GM19328 (cell line): ENCODE results near the gene POLD2.
"Not testable (repeated sequence)": the region's sequence is repeated elsewhere in the genome, so short reads cannot be mapped to it uniquely, and the experiment has no call there.

Experiments used
- ATAC-seq: cut with Tn5 transposase; IDR thresholded peaks from one replicate; pipeline ENCODE4 v1.9.1; 2021; ENCODE audit warnings: mild to moderate bottlenecking, moderate library complexity; ENCODE audit not compliant: unreplicated experiment

POLD2 gene

DNA sequence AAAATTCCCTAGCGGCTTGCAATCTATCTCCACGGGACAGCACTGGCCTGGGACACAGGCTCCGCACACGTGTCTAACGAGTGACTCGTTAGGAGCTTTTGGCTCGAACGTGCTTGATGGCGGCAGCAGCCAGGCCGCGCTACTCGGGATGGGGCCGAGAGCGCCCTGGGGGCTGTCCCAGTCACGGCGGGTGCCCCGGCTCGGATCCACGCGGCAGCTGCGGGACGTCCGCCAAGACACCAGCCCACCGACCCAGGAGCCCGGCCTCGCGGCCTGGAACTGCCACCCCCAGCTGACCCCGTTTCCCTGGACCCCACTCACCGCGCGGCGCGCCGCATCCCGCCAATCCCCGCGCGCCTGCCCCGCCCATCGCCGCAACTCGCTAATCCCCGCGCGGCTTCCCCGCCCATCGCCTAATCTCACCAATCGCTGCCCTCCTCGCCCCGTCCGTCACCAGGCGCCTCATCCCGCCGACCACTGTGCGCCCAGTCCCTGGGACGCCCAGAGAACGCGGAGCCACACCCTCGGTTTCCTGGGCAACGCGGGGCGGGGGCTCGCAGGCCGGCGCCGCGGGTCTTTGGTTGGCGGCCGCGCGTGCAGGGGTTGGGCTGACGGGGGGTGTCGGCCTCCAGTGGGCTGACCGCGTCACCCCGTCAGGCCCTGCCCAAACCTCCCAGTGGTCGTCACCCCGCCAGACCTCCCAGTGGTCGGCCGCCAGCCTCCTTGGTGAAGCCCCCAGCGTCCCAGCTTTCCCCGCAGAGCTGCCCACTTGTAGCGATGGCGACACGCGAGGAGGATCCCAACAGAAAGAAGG lies at the start of gene POLD2:
Gene POLD2, minus strand, starts transcription at position 359 of the 814 bp plus-strand sequence. CDS start 1,495 bp downstream, outside the sequence.
- ATAC-seq, result peak; percentile 99

DNA sequence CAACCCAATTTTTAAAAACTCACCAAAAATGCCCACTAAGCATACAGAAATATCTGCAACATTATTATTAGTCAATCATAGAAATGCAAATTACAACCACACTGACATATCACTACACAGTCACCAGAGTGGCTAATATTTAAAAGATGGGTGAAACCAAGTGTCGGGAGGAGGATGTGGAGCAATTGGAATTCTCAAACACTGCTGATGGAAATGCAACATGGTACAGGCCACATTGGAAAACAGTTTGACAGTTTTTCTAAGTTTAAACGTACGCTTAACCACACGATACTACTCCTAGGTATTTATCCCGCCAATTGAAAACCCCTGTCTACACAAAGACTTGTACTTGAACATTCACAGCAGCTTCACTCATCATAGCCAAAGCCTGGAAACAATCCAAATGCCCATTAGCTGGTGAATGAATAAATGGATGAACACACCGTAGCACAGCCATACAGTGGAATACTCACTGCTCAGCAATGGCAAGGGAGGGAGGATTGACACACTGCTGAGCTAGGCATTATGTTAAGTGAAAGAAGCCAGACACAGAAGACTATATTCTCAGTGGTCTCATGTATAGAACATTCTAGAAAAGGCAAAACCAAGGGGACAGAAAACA lies 49.6 kb upstream of the POLD2 start:
- ATAC-seq, result no peak

DNA sequence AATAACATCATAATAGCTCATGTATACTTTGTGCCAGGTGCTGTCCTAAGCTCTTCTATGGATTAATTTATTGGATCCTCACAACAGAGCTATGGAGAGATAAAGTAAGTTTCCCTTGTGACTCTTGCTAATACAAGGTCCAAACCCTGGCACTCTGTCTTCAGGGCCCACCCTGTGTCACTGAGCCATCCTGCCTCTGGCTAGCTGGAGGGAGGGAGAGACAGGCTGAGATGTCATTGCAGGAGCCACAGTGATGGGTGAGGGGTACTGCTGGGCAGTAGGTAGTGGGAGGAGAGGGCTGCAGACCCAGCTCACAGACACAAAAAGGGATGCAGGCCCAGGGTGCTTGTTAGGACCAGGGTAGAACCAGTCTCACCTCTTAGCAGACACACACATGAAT lies 49.0 kb upstream of the POLD2 start:
- ATAC-seq, result no peak

DNA sequence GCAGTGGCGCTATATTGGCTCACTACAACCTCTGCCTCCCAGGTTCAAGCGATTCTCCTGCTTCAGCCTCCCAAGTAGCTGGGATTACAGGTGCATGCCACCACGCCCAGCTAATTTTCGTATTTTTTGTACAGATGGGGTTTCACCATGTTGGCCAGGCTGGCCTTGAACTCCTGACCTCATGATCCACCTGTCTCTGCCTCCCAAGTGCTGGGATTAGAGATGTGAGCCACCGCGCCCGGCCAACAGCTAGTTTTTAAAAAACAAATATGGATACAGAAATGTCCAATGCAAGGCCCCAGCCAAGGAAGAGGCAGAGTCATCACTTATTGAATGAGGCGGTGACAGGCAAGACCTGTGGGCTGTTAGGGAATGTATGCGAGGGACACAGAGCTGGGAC lies 48.6 kb upstream of the POLD2 start:
- not testable (repeated sequence) for ATAC-seq

DNA sequence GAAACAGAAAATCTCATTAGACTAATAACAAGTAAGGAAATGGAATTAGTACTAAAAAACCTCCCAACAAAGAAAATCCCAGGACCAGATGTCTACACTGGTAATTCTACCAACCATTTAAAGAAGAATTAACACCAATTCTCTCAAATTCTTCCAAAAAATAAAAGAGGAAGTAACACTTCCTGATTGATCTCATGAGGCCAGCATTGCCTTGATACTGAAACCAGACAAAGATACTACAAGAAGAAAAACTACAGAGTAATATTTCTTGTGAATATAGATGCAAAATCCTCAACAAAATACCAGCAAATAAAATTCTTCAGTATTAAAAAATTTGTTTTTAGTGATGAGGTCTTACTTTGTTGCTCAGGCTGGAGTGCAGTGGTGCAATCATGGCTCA lies 44.6 kb upstream of the POLD2 start:
- no peak for ATAC-seq

DNA sequence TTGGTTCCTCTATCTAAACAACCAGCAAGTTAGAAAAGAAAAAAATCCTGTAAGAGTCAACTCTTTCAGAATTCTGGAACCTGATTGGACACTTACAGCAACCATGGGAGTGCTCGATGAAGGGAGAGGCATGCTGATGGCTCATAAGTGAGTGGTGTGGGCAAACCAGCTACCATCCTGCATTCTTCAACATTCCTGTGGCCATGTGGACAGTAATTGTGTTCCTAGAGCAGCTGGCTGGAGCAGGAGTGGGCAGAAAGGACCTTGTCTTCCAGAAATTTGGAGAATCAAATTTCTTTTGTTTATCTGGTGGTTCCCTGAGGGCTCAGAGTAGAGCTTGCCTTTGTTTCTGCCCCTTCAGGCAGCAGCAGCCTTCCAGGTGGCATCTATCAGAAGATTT lies 40.2 kb upstream of the POLD2 start:
- no peak for ATAC-seq

DNA sequence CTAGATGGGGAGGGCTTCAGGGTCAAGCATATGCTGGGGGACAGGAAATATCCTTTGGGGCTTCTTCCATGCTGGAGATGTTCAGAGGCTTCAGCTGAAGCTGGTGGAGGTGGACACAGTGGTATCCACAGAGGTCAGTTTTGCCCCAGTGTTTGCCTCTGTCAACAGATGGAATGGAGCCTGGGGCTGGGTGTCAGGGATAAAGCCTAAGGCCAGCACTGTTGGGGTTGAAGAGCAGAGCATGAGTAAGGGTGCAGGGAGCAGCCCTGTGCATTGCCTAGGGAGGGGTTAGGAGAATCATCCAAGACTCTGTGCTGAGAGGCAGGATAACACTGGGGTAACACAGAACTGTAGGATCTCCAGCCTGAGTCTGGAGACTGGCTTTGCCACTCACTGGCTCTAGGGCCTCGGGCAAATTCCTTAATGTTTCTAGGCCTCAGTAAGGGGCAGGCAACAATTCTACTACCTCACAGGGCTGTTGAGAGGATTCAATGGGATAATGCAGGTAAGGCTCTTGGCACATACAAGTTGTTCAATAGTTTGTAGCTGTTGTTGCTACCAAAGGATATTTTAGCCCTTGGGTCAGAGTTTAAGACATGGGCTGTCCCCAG lies 39.5 kb upstream of the POLD2 start:
- ATAC-seq, result no peak

DNA sequence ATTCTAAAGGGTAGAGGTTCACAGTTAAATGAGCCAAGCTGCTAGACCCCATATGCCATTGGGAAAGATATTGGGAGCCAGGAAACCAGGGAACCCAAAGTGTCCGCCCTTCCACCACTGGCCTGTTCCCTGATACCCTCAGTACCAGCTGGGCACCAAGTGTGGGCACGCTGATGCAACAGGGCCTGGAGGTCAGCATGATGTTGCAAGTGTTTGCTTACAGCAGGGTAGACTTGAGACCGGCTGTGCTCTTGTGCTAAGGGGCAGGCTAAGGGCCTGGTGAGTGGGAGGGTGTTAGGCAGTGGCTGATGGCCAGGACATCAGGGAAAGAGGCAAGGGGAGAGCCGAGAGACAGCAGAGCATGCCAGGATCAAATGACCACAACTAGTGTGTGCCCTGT lies 38.8 kb upstream of the POLD2 start:
- ATAC-seq, result no peak

DNA sequence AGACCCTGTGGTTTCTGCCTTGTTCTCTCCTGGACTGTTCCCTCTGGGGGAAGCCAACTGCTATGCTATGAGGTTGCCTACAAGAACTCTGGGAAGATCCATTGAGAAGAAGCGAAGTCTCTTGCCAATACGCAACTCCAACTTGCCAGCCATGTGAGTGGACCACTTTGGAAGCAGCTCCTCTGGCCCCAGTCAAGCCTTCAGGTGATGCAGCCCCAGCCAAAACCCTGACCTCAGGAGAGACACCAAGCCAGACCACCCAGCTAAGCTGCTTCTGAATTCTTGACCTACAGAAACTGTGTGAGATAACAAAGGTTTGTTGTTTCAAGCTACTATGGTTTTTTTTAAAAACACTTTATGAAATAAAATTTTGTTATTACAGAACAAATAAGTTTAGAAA lies 38.0 kb upstream of the POLD2 start:
- no peak for ATAC-seq

DNA sequence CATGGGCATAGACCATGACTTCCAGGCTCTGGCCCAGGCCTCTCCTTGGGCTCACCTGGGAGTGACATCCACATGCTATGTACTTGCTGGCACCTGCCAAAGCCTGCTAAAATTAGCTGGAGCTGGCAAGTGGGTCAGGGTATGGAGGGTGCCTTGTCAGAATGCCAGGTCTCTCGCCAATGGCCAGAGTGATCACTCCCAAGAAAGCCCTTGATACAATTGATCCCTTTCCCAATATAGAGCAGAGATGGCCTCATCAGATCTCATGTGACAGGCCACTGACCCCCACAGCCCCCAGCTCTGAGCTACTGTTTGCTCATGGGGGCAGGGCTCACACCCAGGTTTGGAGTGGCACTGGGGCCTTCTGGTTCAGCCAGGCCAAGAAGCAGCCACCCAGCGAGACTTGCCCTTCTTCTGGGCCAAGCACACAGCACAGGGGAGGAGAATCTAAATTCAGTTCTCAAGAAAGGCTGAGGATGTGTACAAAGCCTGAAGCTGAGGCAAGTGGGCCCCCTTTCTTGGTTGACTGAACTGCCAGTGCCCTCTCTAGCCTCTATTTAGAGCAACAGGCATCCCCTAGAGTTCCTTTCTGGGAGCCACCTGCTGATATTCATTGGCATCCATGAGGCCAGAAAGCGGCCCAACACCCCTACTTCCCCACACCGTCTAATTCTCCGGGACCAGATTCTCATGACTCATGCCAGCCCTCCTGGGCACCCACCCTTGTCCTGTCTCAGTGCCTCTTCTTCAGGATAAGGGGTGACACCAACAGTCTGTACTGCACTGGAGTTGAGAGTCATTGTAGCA lies 36.7 kb upstream of the POLD2 start:
- no peak for ATAC-seq

DNA sequence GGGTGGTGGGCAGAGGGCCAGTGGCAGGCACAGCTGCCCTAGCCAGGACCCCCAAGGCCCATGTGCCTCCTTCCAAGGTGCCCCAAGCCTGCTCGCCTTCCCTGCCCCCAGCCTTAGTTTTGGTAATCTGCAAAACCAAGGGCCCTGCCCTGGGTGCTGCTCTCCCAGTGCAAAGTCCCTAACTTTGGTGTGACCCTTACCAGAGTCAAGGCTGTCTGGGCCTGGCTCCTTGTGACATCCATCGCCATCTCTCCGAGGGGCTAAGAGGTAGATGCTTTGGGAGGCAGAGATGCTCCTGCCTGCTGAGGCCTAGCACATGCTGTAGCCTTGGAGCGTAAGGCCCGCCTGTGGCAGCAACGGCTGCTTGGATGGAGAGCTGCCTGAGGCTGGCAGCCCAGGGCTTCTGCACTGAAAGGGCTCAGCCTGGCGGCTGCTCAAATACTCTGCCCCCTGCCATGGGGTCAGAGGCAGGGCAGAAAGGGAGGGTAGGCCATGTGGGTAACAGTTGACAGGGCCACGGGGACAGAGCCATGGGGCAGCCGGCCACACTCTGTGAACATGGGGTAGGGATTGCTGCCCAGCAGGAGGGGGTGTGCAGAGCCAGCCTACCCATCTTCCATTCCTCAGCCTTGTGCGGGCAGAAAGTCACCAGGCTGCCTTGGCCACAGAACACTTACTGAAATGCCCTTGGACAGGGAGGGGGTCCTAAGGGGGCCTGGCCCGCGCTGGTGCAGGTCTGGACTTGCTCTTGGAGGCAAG lies 35.7 kb upstream of the POLD2 start:
- no peak for ATAC-seq

DNA sequence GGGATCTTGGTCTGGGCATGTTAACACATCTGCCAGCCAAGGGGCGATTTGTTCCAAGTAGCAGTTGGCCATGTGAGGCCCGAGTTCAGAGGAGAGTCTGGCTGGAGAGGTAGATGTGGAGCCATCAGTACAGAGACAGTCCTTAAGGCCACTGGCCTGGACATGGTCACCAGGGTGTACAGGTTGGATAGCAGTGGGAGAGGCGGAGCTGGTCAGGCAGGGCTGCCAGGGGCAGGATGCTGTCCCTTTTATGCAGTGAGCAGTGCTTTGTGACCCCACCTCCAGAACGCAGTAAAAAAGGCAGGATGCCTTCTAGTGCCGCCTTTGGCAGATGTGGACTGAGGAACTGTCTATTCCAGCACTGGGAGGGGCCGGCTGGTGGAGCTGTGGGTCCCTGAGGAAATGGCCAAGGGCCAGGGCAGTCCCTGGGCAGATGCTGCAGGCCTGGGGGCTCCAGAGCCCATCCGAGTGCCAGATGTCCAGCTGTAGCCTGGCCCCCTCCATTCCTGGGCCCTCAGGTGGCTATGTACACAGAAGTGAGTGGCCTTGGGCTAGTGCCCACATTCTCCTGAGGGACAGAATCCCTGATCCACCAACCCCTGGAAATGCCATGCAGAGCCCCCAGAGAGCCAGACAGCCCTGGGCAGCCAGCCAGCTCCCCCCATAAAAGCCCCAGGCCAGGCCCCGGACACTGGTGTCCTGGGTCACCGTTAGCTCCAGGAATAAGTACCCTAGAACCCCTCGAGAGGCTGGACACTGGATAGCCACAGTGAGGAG lies 34.9 kb upstream of the POLD2 start:
- no peak for ATAC-seq

DNA sequence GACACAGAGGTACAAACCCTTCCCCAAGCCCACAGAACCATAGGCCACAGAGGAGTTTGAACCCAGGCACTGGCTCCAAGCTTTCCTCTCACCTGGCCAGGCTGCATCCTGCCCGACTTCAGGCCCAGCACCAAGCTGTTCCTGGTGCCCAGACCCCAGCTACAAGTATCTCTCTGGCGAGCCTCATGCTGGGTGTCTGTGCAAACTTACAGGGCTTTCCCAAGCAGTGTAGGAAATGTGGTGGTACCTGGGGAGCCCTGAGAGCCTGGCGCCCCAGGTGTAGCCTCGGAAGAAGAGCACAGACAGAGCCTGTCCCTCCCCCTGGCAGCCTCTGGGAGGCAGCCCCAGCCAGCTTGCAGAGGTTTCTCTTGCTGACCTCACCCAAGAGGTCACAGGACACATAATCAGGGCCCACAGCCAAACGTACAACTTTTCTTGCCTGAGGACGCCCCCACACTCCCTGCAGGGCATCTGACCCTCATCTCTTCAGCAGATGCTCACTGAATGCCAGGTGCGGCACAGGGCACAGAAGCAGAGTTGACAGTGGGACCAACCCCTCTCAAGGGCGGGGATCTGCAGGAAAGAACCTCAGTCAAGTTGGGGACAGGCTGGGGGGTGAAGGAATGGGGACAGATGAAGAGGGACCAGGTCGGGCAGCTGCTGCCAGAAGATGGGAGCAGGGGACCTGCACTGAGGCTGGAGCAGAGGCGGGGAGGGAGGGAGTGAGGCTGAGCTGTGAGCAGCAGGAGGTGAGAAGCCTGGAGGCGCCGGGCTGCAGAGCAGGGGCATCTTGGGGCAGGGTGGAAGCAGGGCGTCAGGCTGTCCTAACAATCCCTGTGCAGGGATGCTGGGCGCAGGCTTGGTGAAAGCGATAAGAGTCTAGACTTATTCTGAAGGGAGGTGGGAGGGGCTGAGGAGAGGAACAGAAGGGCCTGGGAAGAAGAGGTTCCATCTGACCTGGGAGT lies 34.0 kb upstream of the POLD2 start:
- no peak for ATAC-seq

DNA sequence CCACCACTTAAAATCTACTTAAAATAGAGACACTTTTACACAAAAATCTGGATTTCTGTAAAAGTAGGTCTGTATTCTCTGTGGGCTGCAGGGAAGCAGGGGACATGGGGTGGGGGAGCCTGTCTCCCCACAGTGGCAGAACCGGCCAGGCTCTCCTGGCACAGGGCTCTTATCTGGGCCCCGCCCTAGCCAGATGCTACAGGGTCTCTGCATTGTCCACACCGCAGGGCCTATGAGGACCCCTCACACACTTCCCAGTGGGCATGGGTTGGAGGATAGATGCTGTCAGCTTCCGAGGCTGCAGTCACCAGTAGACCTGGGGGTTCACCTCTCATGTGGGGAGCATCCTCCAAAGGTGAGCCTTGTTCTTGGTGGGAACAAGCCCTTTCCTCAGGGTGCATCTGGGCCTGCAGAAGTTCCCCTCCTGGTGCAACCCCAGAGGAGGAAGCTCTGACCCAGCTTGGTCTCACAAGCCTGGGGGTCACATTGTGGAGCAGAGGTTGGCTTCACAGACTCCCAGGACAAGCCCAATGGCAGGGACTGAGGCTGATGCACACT lies 33.2 kb upstream of the POLD2 start:
- ATAC-seq, result no peak

DNA sequence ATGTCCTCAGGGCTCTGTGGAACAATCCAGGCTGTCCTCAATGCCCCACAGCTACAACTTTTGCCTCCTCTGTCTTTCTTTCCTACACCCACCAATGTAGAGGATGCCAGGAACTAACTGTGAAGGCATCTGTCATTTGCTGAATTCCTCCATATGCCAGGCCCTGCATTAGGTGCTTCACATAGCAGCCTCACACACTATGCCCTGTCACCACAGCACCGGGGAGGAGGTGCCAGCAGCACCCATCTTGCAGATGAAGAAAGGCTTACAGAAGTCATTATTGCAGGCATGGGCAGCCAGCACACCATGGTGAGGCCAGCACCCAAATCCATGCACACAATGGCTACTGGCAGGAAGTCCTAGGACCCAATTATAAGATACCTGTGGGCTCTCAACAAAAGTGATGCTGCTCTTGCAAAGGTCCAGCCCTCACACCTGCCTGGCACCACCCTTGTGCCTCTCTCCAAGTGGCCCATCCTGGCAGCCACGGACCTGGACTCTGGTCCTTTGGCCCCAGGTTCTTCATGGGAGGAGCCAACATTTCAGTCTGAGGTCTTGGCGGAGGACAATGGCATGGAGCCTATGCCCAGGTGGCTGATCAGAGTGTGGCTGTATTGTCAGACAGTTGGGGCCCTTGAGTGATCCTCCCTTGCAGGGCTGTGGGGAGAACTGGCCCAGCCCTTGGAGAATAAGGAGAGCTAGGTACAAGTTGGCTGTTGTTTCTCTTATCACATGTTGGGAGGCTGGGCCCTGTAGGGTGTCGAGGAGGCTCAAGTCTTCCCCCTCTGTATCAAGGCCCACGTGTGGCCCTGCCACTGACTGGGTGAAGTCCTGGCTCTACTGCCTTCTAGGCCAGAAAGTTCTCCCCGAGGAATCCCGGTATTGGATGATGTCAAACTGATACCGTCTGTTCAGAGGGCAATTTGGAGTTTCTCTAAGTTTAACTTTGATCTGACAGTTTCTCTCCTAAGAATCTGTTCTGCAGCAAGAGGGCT lies 32.1 kb upstream of the POLD2 start:
- ATAC-seq, result no peak

DNA sequence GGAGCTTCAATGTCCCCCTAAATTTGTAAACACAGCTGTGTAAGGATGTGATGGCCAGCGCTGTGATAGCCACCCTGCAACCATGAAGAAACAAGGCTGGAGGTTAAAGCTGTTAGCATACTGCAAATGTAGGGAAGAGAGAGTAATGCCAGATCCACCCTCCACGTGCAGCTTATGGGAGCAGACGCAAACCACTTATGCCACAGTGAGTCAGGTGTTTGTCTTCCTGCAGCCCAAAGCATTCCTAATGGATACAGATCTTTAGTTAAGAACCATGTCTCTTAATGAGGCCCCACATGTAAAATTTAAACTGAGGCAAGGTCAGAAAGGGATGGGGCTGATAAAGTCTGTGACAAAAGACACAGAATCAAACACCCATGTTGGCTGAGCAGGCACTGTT lies 31.4 kb upstream of the POLD2 start:
- ATAC-seq, result no peak

DNA sequence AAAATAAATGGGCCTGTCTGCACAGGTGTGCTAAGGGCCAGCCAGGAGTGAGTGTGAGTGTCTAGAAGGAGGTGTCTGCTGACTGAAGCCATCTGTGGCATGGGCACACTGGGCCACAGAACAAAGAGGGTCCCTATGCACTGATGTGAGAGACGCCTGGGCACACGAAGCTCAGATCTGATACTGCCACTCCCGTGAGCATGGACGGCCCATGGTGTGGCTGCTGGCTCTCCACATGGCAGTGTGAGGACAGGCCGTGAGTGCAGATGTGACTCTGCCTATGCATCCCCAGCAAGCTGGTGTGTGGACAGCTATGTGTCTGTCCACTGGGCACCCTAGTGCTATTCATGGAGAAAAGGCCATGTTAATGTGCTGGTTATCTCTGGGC lies 30.6 kb upstream of the POLD2 start:
- no peak for ATAC-seq
